Measurements from ENCODE around the gene SLC22A23.

DNA sequence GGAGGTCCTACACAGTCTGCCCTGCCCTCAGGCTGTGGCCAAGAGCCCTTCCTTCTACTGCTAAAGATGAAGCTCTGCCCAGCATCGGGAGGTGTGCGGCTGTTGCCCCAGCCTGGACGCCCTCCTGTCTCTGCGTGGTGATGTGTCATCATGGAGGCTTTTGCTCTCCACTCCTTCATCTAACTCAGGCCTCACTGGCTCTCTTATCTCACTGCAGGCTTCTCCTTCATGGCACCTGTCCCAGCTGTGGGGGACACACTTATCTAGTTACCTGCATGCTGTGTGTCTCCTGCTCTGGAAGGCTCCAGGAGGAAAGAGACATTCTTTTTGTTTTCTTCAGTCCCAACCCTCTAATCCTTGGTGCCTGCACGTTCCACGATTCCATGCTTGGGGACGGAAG lies 109.0 kb downstream of the SLC22A23 start:
- TF ChIP-seq, protein P1, sequence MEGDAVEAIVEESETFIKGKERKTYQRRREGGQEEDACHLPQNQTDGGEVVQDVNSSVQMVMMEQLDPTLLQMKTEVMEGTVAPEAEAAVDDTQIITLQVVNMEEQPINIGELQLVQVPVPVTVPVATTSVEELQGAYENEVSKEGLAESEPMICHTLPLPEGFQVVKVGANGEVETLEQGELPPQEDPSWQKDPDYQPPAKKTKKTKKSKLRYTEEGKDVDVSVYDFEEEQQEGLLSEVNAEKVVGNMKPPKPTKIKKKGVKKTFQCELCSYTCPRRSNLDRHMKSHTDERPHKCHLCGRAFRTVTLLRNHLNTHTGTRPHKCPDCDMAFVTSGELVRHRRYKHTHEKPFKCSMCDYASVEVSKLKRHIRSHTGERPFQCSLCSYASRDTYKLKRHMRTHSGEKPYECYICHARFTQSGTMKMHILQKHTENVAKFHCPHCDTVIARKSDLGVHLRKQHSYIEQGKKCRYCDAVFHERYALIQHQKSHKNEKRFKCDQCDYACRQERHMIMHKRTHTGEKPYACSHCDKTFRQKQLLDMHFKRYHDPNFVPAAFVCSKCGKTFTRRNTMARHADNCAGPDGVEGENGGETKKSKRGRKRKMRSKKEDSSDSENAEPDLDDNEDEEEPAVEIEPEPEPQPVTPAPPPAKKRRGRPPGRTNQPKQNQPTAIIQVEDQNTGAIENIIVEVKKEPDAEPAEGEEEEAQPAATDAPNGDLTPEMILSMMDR (IDR thresholded peaks at IDR 0.05), result no peak
- TF ChIP-seq POLR2A (IDR thresholded peaks at IDR 0.05) (no peak), POLR2AphosphoS5 (IDR thresholded peaks at IDR 0.05) (no peak)

All from stomach (tissue), 4 donors.